ENCODE measurements around the gene FNDC7. TPM values are rescaled to one million over a fixed set of nuclear protein-coding genes. Genes with fewer than 3 reads are reported as not detected.

Gene FNDC7
- total RNA-seq, 1 donor from 2014 or later, result not detected

GRCh38 chr1:108691942-108692723, 20.6 kb upstream of the FNDC7 start, which contains the start of gene PRPF38B:
Gene PRPF38B (plus strand): TSS chr1:108692310. CDS start chr1:108692592, 282 bp downstream.
- Histone ChIP-seq H3K4me3 (peak within 1 kb of the TSS; percentile 79), H3K27ac (peak within 1 kb of the TSS; percentile 99), H3K36me3 (peaks cover 19% of the 10 kb centered on the region), H3K27me3 (no peaks in the 10 kb centered on the region), H3K4me1 (peaks cover 21% of the 10 kb centered on the region), H3K9me3 (no peaks in the 10 kb centered on the region)
- TF ChIP-seq CTCF (IDR thresholded peaks at IDR 0.05), result no peak
- ATAC-seq, result peak; percentile 98
- intact Hi-C loops (cut with DNase I), result no loop called here
- DNase-seq, result peak; percentile 98

GRCh38 chr1:108692724-108693655, 19.7 kb upstream of the FNDC7 start:
- Histone ChIP-seq H3K27me3 (no peaks in the 10 kb centered on the region), H3K4me3 (peak overlapping the region; percentile 79), H3K27ac (peak overlapping the region; percentile 99), H3K9me3 (no peaks in the 10 kb centered on the region), H3K36me3 (peaks cover 28% of the 10 kb centered on the region), H3K4me1 (peaks cover 21% of the 10 kb centered on the region)
- intact Hi-C loops (cut with DNase I), result no loop called here
- ATAC-seq (peak; percentile 75), DNase-seq (peak; percentile 74)
- TF ChIP-seq CTCF (IDR thresholded peaks at IDR 0.05), result peak; percentile 19

DNA sequence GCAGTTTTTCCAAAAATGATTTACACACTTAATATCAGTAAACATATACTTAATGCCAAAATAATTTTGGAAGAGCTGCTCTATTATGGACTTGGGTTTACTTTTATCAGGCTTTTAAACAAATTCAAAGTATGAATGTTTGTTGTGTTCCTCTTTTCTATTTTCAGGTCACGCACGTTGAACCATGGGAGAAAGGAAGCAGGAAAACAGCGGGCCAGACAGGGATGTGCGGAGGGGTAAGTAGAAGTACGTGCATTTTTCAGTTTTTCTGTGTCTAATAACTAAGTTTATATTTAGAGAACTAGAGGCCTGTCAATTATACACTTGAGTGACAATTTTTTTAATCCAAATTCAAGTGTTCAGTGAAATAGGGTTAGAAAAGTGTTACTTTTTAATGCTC, 17.2 kb upstream of the FNDC7 start:
- Histone ChIP-seq H3K27me3 (no peaks in the 10 kb centered on the region), H3K4me3 (no peak overlapping the region), H3K27ac (no peak overlapping the region), H3K4me1 (peaks cover 21% of the 10 kb centered on the region), H3K9me3 (no peaks in the 10 kb centered on the region), H3K36me3 (peaks cover 53% of the 10 kb centered on the region)
- no peak for ATAC-seq
- intact Hi-C loops (cut with DNase I), result no loop called here
- DNase-seq, result no peak
- TF ChIP-seq CTCF (IDR thresholded peaks at IDR 0.05), result no peak

GRCh38 chr1:108699375-108700332, 13.1 kb upstream of the FNDC7 start:
- DNase-seq (no peak), ATAC-seq (peak; percentile 76)
- H3K4me1 ChIP-seq, result peaks cover 13% of the 10 kb centered on the region
- no peak overlapping the region for H3K27ac ChIP-seq
- H3K4me3 ChIP-seq, result no peak overlapping the region
- H3K36me3 ChIP-seq, result peaks cover 76% of the 10 kb centered on the region
- intact Hi-C loops (cut with DNase I), result no loop called here
- no peak for TF ChIP-seq CTCF (IDR thresholded peaks at IDR 0.05)
- no peaks in the 10 kb centered on the region for H3K9me3 ChIP-seq
- no peaks in the 10 kb centered on the region for H3K27me3 ChIP-seq

Measured in upper lobe of right lung (tissue), 1 donor.